ENCODE results near the gene BARX1.

DNA sequence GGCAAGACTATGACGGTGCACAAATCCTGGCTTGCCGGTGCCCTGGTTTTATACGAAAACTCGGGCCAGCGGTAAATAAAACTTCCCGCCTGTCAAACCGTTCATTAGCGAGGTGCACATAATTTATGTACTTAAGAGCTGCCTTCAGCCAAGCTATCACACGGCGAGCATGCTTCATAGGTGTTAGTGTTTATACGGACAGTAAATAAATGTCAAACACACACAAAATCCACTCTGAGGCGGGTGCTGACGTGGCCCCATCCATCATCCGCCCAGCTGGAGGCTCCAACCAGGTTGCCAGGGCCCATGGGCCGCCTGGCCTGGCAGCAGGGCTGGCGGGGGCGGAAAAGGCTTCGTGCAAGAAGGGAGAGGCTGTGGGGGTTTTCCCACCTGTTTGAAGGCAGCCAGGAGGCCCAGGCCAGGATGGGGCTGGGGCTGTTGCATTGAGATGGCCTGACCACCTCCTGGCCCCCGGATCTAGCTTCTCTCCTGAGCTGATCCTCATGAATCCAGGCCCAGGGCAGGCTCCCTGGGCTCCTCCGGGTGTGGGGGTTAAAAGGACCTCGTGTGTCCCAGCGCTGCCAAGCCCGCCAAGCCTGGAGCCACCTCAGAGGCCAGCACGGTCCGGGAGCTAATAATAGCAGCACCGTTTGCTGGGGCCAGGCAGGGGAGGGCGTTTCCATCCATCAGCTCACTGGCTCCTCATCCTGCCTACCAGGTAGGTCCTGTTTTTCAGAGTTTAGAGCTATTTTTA, 43.2 kb downstream of the BARX1 start:
- TF ChIP-seq POLR2A (IDR thresholded peaks at IDR 0.05; ENCODE audit: low read length): no peak
- no peak for TF ChIP-seq GATA1 (IDR thresholded peaks at IDR 0.05; ENCODE audit: low read depth, low read length)

Measured in erythroblast (primary cell).